ENCODE data around the gene TMEM202.
"Not testable (repeated sequence)": the region's sequence is repeated elsewhere in the genome, so short reads cannot be mapped to it uniquely, and the experiment has no call there.

Gene TMEM202

DNA sequence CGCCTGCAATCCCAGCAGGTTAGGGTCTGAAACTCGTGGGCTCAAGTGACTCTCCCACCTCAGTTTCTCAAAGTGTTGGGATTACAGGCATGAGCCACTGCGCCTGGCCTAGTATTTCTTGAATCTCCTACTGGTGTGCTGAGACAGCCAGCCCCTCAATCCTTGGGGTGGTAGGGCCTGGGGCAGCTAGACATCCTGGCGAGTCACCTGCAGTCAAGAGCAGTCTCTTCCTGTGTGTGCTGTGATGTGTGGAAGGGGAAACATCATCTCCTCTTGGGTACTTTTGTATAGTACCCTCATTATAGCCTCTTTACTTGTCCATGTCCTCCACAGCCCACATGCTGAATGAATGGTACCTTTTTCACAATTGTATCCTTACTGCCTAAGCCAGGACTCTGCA lies 17.4 kb upstream of the TMEM202 start:
- no peak overlapping the region for H2AFZ ChIP-seq (ENCODE audit: low read length)
- TF ChIP-seq EZH2phosphoT487 (IDR thresholded peaks at IDR 0.05; ENCODE audit: low read length): no peak
- TF ChIP-seq, protein P1, sequence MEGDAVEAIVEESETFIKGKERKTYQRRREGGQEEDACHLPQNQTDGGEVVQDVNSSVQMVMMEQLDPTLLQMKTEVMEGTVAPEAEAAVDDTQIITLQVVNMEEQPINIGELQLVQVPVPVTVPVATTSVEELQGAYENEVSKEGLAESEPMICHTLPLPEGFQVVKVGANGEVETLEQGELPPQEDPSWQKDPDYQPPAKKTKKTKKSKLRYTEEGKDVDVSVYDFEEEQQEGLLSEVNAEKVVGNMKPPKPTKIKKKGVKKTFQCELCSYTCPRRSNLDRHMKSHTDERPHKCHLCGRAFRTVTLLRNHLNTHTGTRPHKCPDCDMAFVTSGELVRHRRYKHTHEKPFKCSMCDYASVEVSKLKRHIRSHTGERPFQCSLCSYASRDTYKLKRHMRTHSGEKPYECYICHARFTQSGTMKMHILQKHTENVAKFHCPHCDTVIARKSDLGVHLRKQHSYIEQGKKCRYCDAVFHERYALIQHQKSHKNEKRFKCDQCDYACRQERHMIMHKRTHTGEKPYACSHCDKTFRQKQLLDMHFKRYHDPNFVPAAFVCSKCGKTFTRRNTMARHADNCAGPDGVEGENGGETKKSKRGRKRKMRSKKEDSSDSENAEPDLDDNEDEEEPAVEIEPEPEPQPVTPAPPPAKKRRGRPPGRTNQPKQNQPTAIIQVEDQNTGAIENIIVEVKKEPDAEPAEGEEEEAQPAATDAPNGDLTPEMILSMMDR (IDR thresholded peaks at IDR 0.05; ENCODE audit: low read length): no peak
- H3K27ac ChIP-seq (ENCODE audit: low read length): no peak overlapping the region
- no peak for DNase-seq
- no peaks in the 10 kb centered on the region for H3K9me2 ChIP-seq (replicated peaks; ENCODE audit: insufficient read depth, low read length)
- peaks cover 4% of the 10 kb centered on the region for H3K4me1 ChIP-seq (ENCODE audit: low read length)
- no peaks in the 10 kb centered on the region for H3K36me3 ChIP-seq (replicated peaks; ENCODE audit: insufficient read depth, low read length)
- no peak overlapping the region for H3K4me2 ChIP-seq (ENCODE audit: low read depth, low read length)
- no peak overlapping the region for H3K9ac ChIP-seq (ENCODE audit: low read length)
- H3K79me2 ChIP-seq (ENCODE audit: low read length): peaks cover 7% of the 10 kb centered on the region
- peaks cover 12% of the 10 kb centered on the region for H3F3A ChIP-seq (ENCODE audit: insufficient read depth, low read length)
- no peaks in the 10 kb centered on the region for H3K9me3 ChIP-seq (replicated peaks; ENCODE audit: insufficient read depth, low read length)
- no peaks in the 10 kb centered on the region for H4K20me1 ChIP-seq (ENCODE audit: insufficient read depth, low read length)
- no peaks in the 10 kb centered on the region for H3K27me3 ChIP-seq (replicated peaks; ENCODE audit: insufficient read depth, low read length)
- H3K4me3 ChIP-seq (ENCODE audit: low read length): no peak overlapping the region

DNA sequence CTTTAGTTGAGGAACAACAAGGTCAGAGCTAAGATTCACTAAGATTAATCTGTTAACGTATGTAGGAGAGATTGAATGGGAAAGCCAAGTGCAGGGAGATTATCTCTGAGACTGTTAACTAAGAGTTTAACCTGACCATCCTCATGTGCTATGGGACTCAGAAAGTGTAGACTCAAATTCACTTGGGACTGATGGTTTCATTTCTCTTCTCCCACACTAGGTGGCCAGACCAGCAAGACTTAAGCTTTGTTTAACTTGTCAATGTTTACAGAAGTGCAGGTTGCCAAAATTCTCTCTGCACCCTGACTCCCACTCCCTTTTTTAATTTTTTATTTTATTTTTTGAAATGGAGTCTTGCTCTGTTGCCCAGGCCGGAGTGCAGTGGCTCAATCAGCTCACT lies 16.0 kb upstream of the TMEM202 start:
- no peaks in the 10 kb centered on the region for H3K79me2 ChIP-seq (ENCODE audit: low read length)
- H3K4me1 ChIP-seq (ENCODE audit: low read length): no peaks in the 10 kb centered on the region
- no peak overlapping the region for H3K4me3 ChIP-seq (ENCODE audit: low read length)
- no peak overlapping the region for H3K4me2 ChIP-seq (ENCODE audit: low read depth, low read length)
- no peaks in the 10 kb centered on the region for H4K20me1 ChIP-seq (ENCODE audit: insufficient read depth, low read length)
- no peaks in the 10 kb centered on the region for H3K9me3 ChIP-seq (replicated peaks; ENCODE audit: insufficient read depth, low read length)
- H2AFZ ChIP-seq (ENCODE audit: low read length): no peak overlapping the region
- DNase-seq: peak; percentile 29
- no peaks in the 10 kb centered on the region for H3K36me3 ChIP-seq (replicated peaks; ENCODE audit: insufficient read depth, low read length)
- H3K9me2 ChIP-seq (replicated peaks; ENCODE audit: insufficient read depth, low read length): no peaks in the 10 kb centered on the region
- no peak overlapping the region for H3K27ac ChIP-seq (ENCODE audit: low read length)
- H3F3A ChIP-seq (ENCODE audit: insufficient read depth, low read length): no peaks in the 10 kb centered on the region
- no peak for TF ChIP-seq EZH2phosphoT487 (IDR thresholded peaks at IDR 0.05; ENCODE audit: low read length)
- TF ChIP-seq, protein P1 (IDR thresholded peaks at IDR 0.05; ENCODE audit: low read length): peak; percentile 30; the same call in 1 of the 2 replicates
- TF ChIP-seq EZH2 (optimal IDR thresholded peaks at IDR 0.05; ENCODE audit: low read depth, low read length): no peak
- no peak overlapping the region for H3K9ac ChIP-seq (ENCODE audit: low read length)
- no peaks in the 10 kb centered on the region for H3K27me3 ChIP-seq (replicated peaks; ENCODE audit: insufficient read depth, low read length)

DNA sequence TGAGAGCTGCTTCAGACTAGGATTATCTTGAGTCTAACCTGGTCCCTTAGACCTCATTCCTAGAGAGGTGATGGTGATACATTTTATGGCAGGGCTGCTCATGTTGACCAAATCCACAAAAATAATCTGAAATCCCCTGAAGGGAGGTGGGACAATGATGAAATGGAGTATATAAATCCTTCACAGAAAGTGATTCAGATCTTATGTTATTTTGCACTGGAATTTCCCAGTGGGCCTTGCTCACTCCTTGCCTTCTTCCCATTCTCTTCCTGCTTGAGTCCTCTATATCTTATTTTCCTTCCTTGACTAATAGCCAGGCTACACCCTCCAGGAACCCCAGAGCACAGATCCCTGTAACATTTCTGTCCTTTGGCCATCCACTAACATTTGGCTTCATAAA lies 10.4 kb upstream of the TMEM202 start:
- Histone ChIP-seq H4K20me1 (ENCODE audit: insufficient read depth, low read length) (no peaks in the 10 kb centered on the region), H3K79me2 (ENCODE audit: low read length) (no peaks in the 10 kb centered on the region), H3F3A (ENCODE audit: insufficient read depth, low read length) (no peaks in the 10 kb centered on the region), H3K4me3 (ENCODE audit: low read length) (no peak overlapping the region), H3K27me3 (replicated peaks; ENCODE audit: insufficient read depth, low read length) (no peaks in the 10 kb centered on the region), H3K4me1 (ENCODE audit: low read length) (no peaks in the 10 kb centered on the region), H3K27ac (ENCODE audit: low read length) (no peak overlapping the region), H3K9me3 (replicated peaks; ENCODE audit: insufficient read depth, low read length) (no peaks in the 10 kb centered on the region), H2AFZ (ENCODE audit: low read length) (no peak overlapping the region), H3K9ac (ENCODE audit: low read length) (no peak overlapping the region), H3K9me2 (replicated peaks; ENCODE audit: insufficient read depth, low read length) (no peaks in the 10 kb centered on the region), H3K36me3 (replicated peaks; ENCODE audit: insufficient read depth, low read length) (no peaks in the 10 kb centered on the region), H3K4me2 (ENCODE audit: low read depth, low read length) (no peak overlapping the region)
- no peak for DNase-seq
- TF ChIP-seq EZH2phosphoT487 (IDR thresholded peaks at IDR 0.05; ENCODE audit: low read length): no peak

DNA sequence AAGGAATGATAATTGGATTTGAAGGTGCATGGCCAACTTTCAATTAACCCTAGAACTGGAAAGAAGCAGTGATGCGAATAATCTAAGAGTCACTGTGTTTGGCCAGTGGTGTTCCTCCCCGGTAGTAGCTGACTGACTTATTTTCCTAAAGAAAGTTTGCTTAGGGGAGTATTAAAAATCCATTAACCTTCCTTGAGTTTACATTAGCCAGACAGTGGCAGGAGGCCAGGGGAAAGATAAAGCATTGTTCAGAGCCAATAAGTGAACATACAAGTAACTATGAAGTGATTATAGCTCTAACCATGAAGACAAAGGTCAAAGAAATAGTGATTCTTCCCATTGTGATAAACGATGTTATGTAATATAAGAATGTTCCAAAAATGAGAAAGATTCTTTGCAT lies 8.9 kb upstream of the TMEM202 start:
- H3K79me2 ChIP-seq (ENCODE audit: low read length): no peaks in the 10 kb centered on the region
- no peaks in the 10 kb centered on the region for H3K9me3 ChIP-seq (replicated peaks; ENCODE audit: insufficient read depth, low read length)
- no peak overlapping the region for H3K27ac ChIP-seq (ENCODE audit: low read length)
- H3K36me3 ChIP-seq (replicated peaks; ENCODE audit: insufficient read depth, low read length): no peaks in the 10 kb centered on the region
- H2AFZ ChIP-seq (ENCODE audit: low read length): no peak overlapping the region
- no peaks in the 10 kb centered on the region for H3K9me2 ChIP-seq (replicated peaks; ENCODE audit: insufficient read depth, low read length)
- H3K27me3 ChIP-seq (replicated peaks; ENCODE audit: insufficient read depth, low read length): no peaks in the 10 kb centered on the region
- no peaks in the 10 kb centered on the region for H3F3A ChIP-seq (ENCODE audit: insufficient read depth, low read length)
- H3K4me3 ChIP-seq (ENCODE audit: low read length): no peak overlapping the region
- no peak for TF ChIP-seq EZH2phosphoT487 (IDR thresholded peaks at IDR 0.05; ENCODE audit: low read length)
- TF ChIP-seq, protein P1 (IDR thresholded peaks at IDR 0.05; ENCODE audit: low read length): no peak
- no peaks in the 10 kb centered on the region for H3K4me1 ChIP-seq (ENCODE audit: low read length)
- H4K20me1 ChIP-seq (ENCODE audit: insufficient read depth, low read length): no peaks in the 10 kb centered on the region
- no peak overlapping the region for H3K9ac ChIP-seq (ENCODE audit: low read length)
- DNase-seq: no peak
- no peak overlapping the region for H3K4me2 ChIP-seq (ENCODE audit: low read depth, low read length)

DNA sequence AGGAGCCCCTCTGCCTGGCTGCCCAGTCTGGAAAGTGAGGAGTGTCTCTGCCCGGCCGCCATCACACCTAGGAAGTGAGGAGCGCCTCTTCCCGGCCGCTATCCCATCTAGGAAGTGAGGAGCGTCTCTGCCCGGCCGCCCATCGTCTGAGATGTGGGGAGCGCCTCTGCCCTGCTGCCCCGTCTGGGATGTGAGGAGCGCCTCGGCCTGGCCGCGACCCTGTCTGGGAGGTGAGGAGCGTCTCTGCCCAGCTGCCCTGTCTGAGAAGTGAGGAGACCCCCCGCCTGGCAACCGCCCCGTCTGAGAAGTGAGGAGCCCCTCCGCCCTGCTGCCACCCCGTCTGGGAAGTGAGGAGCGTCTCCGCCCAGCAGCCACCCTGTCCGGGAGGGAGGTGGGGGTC lies 1.8 kb upstream of the TMEM202 start:
- not testable (repeated sequence) for H3K4me3 ChIP-seq (ENCODE audit: low read length); H3K79me2 ChIP-seq (ENCODE audit: low read length); H4K20me1 ChIP-seq (ENCODE audit: insufficient read depth, low read length); H3K4me2 ChIP-seq (ENCODE audit: low read depth, low read length); H3F3A ChIP-seq (ENCODE audit: insufficient read depth, low read length); H3K9me2 ChIP-seq (replicated peaks; ENCODE audit: insufficient read depth, low read length); H3K9ac ChIP-seq (ENCODE audit: low read length); H3K9me3 ChIP-seq (replicated peaks; ENCODE audit: insufficient read depth, low read length); H3K4me1 ChIP-seq (ENCODE audit: low read length); H3K27ac ChIP-seq (ENCODE audit: low read length); H3K27me3 ChIP-seq (replicated peaks; ENCODE audit: insufficient read depth, low read length); DNase-seq; H2AFZ ChIP-seq (ENCODE audit: low read length); H3K36me3 ChIP-seq (replicated peaks; ENCODE audit: insufficient read depth, low read length)

Measured in MM.1S (cell line).